Suppressor macrophage treated with lipopolysaccharide for 4 hours (primary cell): Measurements from ENCODE around the gene OR2G6.
A peak's percentile ranks its signal among the peaks of the same experiment; 100 is the strongest.
"Not testable (repeated sequence)": the region's sequence is repeated elsewhere in the genome, so short reads cannot be mapped to it uniquely, and the experiment has no call there.

Experiments used
- DNase-seq: peaks from one replicate; pipeline ENCODE4 v3.0.0-alpha.2; 2020

The OR2G6 gene

DNA sequence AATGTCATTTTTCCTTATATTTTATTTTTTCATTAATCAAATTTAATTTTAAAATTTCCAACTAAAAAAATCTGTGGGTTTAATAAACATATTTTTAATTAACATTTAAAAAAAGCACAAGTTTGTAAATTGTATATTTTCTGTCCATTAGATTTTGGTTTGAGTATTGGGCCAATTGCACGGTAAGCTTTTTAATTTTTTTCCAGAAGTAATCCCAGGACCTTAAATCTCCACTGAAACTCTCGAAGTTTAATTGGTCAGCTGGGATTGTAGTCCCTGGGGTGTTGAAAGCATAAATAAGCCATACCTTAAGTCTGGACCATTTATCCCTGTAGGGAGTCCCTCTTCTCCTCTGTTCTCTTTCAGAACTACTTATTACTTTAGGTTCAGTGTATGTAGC lies at the start of gene OR2G6:
OR2G6 (plus strand) TSS at position 301 of the 400 bp plus-strand sequence. CDS start 13,574 bp downstream, outside the sequence.
- DNase-seq, result not testable (repeated sequence)

DNA sequence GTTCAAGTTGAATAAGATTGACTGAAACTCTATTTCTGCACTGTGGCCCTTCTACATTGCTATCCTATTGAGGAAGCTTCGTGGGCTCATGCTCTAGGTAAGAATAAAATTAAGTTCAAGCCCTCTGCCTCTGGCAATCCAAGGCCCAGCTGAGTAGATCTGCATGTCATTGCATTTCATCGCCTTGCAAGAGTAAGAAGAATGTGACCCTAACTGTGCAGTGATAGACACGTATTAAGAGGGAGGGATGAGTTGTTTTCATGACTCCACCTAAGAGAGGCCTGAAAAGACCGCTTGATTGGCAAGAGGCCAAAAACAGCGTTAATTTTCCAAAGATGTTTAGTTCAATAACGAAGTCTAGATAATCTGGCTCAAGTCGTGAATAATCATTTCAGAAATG lies 48.8 kb upstream of the OR2G6 start:
- not testable (repeated sequence) for DNase-seq

DNA sequence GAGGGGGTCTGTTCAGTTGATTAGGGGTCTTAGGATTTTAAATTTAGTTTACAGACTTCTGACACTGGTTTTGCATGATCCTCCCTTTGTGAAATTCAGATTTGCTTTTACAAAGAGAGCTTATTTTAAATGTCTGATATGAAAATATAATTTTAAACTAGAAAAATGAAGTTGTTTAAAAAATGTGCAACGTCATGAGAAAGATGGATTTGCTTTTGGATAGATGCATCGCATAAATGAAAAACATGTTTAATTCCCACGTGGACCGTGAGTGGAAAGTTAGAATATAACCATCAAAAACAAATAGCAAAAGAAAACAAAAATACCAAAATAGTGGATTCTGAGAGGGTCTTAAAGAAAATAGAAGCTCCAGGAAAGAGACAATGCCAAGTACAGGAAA lies 36.7 kb upstream of the OR2G6 start:
- DNase-seq, result no peak

DNA sequence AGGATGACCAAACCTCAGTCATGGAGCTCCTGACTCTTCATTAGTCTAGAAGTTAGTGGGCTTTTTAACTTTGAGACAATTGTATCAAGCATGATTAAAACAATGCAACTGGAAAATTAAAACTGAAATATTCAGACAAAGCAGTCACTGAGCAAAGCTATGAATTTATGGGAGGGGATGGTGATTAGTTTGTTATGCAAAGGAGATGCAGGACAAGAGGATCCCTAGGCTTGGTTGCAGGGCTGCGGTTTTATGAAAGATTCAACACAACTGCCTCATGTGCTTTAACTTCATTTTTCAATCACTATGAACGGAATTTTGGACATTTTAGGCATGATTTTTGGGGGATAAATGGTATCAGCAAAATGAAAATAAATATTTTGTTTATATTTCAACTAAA lies 35.8 kb upstream of the OR2G6 start:
- not testable (repeated sequence) for DNase-seq

DNA sequence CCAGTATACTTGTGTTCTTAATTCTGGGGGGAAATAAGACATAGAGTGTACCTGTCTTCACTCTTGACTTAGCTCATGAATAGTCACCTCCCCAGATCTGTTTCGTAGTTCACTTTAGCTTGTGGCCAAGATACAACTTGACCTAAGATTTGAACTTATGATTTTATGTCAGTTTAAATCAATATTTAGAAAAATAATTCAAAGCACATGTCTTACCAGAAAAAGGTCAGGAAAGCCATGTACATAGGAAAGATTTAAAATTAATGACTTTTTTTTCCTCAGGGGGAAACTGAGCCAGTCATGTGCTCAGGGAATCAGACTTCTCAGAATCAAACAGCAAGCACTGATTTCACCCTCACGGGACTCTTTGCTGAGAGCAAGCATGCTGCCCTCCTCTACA lies 34.8 kb upstream of the OR2G6 start, which contains the start of gene OR2T3:
OR2T3 (plus strand) TSS at position 301 of the 400 bp plus-strand sequence; CDS start at position 301, 0 bp downstream.
- DNase-seq, result not testable (repeated sequence)

DNA sequence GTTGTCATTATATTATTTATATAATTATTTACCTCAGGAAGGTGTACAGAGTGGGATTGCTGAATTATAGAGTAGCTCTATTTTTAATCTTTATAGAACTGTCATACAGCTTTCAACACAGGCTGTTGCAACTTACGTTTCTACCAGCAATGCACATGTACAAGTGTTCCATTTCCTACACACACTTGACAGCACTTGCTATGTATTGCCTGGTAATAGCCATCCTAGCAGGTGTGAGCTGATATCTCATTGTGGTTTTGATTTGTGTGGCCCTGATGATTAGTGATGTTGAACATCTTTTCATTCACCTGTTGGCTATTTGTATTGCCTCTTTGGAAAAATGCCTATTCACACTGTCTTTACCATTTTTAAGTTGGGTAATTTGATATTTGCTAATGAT lies 32.2 kb upstream of the OR2G6 start:
- not testable (repeated sequence) for DNase-seq

DNA sequence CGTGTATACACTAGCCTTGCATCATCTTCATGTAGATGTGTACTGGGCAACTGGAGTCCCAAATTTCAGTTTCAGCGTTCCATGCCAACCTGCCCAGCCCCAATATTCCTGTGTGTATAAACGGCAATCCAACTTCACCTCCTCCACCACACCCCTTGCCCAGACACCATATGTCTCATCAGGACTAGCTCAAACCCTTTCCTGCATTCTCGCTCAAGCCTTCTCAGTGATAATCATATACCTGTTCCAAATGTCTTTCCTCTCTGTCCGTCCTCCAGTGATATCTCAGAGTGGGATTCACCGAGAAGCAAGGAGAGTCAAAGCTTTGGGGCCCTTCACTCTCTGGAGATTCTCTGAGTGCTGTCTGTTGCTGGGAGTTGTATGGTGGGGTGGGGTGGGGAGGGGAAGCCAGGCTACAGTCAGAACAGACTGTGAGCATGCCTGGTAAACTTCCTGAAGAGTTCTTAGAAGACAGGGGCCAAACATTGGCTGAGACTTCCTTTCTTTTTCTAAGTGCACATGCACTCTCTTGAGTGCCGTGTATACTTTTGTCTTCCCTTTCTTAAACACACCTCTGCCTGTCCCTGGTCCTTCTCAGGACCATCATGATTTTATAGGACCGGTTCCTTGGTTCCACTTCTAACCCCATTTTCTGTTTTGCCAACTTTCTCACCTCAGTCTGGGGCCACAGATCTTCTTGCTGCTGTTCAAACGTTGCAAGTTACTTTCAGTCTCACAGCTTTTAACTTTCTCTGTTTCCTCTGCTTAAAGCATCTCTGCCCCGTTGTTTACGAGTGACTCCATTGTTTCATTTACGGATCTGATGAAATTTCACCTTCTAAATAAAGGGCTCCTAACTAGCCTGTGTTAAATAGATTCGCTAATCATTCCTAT lies 25.9 kb upstream of the OR2G6 start:
- DNase-seq, result not testable (repeated sequence)

DNA sequence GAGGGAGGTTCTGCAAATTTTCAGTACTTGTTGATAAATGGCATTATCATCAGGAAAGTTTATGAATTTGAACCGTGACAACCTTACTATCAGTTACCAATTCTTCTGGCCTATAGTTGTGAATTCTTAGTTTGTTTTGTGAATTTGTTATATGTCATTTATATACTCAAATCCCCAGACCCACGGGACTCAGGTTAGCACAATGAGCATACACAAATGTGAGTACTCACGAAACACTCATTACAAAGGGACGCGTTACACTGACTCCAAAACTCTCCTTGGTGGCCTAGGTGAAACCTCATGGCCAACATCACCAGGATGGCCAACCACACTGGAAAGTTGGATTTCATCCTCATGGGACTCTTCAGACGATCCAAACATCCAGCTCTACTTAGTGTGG lies 19.6 kb upstream of the OR2G6 start, which contains the start of gene OR2T5:
OR2T5 (plus strand) TSS at position 301 of the 400 bp plus-strand sequence; CDS start at position 301, 0 bp downstream.
- DNase-seq, result not testable (repeated sequence)

DNA sequence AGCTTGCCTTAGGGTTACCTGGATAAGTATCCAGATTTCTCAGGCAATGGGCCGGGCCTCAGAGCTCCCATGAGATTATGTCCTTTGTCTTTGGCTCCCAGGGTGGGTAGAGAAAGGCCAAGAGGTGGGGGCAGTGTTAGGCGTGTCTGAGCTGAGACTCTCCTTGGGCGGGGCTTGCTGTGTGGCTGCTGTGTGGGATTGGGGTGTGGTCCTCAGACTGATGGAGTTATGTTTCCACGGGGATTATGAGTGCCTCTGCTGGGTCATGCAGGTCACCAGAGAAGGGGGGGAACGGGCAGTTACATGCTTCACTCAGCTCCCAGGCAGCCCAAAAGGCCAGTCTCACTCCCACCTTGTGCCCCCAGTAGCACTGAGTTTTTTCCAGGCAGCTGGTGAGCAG lies 11.2 kb upstream of the OR2G6 start:
- DNase-seq, result not testable (repeated sequence)

DNA sequence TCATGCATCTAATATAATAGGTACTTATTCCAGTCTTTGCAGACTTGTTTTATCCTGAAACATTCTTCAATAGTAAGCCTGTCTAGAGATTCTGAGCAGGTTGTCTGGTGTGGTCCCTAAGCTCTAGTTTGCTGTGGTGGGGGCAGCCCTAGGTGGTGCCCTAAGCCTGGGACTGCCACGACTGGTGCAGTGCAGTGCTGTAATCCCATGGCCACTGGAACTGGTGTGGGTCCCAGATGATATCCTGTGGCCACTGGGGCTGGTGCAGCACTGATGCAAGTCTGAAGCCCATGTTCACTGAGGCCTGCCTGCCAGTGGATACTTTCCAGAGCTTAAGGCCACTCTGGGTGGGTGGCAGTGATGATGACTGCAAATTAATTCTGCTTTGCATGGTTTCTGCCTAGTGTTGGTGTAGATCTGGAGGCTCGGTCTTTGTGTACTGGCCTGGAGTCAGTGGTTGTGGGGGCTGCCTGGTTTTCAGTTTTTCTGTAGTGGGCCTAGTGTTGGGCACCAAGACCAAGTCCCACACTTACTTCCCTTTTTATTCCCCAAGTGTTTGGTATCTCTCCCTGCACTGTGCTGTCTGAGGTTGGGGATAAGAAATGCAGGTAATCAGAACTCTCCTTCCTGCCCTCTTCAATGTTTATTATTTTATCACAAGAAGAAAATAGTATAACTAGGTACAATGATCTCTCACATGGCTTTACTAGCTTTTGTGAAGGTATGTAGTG lies 7.4 kb upstream of the OR2G6 start:
- DNase-seq, result not testable (repeated sequence)

DNA sequence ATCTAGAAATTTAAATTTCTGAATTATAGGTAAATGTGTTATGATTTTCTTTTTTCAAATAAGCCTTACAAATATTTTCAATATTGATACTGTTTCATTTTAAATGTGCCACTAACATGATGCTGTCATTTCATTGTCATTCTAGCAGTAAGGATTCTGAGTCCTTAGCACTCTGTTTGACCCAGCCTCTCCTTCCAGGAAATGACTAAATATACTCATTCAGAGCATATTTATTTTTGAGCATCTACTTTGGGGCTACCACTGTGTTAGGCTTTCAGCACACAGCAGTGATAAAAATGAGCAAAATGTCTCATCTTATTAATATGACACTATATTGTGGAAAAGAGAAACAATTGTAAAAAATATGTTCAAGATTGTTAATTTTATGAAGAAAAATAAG lies 2.3 kb downstream of the OR2G6 start:
- not testable (repeated sequence) for DNase-seq

DNA sequence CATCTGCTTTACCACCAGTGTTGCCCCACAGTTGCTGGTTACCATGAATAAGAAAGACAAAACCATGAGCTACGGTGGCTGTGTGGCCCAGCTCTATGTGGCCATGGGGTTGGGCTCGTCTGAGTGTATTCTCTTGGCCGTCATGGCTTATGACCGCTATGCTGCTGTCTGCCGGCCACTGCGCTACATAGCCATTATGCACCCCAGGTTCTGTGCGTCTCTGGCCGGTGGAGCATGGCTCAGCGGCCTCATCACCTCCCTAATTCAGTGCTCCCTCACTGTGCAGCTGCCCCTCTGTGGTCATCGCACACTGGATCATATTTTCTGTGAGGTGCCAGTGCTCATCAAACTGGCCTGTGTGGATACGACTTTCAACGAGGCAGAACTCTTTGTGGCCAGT lies 14.0 kb downstream of the OR2G6 start:
- no peak for DNase-seq

DNA sequence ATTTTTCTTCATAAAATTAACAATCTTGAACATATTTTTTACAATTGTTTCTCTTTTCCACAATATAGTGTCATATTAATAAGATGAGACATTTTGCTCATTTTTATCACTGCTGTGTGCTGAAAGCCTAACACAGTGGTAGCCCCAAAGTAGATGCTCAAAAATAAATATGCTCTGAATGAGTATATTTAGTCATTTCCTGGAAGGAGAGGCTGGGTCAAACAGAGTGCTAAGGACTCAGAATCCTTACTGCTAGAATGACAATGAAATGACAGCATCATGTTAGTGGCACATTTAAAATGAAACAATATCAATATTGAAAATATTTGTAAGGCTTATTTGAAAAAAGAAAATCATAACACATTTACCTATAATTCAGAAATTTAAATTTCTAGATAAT lies 29.6 kb downstream of the OR2G6 start:
- DNase-seq, result not testable (repeated sequence)

DNA sequence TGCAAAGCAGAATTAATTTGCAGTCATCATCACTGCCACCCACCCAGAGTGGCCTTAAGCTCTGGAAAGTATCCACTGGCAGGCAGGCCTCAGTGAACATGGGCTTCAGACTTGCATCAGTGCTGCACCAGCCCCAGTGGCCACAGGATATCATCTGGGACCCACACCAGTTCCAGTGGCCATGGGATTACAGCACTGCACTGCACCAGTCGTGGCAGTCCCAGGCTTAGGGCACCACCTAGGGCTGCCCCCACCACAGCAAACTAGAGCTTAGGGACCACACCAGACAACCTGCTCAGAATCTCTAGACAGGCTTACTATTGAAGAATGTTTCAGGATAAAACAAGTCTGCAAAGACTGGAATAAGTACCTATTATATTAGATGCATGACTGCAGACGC lies 39.5 kb downstream of the OR2G6 start:
- DNase-seq, result not testable (repeated sequence)

DNA sequence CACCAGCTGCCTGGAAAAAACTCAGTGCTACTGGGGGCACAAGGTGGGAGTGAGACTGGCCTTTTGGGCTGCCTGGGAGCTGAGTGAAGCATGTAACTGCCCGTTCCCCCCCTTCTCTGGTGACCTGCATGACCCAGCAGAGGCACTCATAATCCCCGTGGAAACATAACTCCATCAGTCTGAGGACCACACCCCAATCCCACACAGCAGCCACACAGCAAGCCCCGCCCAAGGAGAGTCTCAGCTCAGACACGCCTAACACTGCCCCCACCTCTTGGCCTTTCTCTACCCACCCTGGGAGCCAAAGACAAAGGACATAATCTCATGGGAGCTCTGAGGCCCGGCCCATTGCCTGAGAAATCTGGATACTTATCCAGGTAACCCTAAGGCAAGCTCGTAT lies 43.2 kb downstream of the OR2G6 start:
- DNase-seq, result not testable (repeated sequence)

DNA sequence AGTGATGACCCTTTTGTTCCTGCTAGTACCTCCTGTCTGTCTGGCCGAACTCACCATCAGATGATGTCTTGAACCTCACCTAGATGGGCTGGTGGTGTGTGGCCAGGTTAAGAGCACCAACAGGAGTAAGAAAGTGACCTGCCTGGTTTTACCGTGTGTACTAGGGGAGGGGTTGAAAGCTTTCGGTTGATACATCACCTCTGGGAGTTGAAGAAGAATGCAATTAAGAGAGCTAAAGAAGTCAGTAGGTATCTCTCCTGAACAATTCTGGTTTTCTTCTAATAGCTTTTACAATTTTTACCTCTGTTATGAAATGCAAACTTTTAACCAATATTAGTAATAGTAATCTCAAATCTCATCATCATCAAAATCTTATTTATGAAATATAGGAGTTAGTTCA lies 54.8 kb downstream of the OR2G6 start, which contains the start of gene OR2T29:
OR2T29 (minus strand) TSS at position 101 of the 400 bp plus-strand sequence. CDS start 3,281 bp downstream, outside the sequence.
- DNase-seq, result not testable (repeated sequence)

DNA sequence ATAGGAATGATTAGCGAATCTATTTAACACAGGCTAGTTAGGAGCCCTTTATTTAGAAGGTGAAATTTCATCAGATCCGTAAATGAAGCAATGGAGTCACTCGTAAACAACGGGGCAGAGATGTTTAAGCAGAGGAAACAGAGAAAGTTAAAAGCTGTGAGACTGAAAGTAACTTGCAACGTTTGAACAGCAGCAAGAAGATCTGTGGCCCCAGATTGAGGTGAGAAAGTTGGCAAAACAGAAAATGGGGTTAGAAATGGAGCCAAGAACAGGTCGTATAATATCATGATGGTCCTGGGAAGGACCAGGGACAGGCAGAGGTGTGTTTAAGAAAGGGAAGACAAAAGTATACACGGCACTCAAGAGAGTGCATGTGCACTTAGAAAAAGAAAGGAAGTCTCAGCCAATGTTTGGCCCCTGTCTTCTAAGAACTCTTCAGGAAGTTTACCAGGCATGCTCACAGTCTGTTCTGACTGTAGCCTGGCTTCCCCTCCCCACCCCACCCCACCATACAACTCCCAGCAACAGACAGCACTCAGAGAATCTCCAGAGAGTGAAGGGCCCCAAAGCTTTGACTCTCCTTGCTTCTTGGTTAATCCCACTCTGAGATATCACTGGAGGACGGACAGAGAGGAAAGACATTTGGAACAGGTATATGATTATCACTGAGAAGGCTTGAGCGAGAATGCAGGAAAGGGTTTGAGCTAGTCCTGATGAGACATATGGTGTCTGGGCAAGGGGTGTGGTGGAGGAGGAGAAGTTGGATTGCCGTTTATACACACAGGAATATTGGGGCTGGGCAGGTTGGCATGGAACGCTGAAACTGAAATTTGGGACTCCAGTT lies 57.9 kb downstream of the OR2G6 start:
- DNase-seq, result not testable (repeated sequence)

DNA sequence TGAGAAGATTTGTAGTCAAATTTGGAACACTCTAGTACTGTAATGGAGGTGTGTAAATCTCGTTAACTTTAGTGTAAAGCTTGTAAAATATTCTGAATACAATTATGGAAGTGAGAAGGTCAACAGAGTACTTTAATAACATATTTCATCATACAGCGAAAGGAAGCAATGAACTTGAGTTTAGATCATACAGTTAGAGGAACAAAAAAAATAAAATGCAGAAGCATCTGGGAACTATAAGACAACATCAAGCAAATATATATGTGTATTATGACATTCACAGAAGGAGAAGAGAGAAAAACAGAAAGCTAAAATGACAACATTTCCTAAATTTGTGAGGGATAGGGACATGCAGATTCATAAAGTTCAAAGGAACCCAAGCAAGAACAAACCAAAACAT lies 61.2 kb downstream of the OR2G6 start:
- DNase-seq, result peak; percentile 71

DNA sequence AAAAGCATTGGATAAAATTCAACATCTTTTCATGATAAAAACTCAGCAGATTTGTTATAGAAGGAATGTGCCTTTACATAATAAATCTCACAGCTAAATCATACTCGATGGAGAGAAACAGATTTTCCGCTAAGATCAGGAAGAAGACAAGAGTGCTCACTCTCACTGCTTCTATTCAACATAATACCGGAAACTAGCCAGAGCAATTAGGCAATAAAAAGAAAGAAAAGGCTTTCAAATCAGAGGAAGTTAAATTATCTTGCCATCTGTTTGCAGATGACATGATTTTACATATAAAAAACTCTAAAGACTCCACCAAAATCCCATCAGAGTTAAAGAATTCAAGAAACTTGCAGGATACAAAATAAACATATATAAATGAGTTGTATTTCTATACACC lies 62.9 kb downstream of the OR2G6 start:
- DNase-seq, result peak; percentile 21

DNA sequence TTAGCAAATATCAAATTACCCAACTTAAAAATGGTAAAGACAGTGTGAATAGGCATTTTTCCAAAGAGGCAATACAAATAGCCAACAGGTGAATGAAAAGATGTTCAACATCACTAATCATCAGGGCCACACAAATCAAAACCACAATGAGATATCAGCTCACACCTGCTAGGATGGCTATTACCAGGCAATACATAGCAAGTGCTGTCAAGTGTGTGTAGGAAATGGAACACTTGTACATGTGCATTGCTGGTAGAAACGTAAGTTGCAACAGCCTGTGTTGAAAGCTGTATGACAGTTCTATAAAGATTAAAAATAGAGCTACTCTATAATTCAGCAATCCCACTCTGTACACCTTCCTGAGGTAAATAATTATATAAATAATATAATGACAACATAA lies 64.2 kb downstream of the OR2G6 start:
- DNase-seq, result not testable (repeated sequence)

DNA sequence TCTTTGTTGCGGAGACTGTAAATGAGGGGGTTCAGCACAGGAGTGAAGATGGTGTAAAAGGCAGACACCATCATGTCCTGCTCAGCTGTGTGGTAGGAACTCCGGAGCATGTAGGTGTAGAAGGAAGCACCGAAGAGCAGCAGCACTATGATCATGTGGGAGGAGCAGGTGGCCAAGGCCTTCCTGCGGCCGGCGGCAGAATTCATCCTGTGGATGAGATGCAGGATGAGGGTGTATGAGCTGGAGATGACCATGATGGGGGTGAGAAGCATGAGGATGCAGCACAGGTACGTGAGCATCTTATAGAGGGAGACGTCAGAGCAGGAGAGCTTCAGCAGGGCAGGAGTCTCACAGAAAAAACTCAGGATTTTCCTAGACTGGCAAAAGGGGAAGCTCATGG lies 66.0 kb downstream of the OR2G6 start:
- DNase-seq, result not testable (repeated sequence)

DNA sequence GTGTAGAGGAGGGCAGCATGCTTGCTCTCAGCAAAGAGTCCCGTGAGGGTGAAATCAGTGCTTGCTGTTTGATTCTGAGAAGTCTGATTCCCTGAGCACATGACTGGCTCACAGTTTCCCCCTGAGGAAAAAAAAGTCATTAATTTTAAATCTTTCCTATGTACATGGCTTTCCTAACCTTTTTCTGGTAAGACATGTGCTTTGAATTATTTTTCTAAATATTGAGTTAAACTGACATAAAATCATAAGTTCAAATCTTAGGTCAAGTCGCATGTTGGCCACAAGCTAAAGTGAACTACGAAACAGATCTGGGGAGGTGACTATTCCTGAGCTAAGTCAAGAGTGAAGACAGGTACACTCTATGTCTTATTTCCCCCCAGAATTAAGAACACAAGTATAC lies 66.8 kb downstream of the OR2G6 start, which contains the start of gene OR2T34:
OR2T34 (minus strand) TSS at position 101 of the 400 bp plus-strand sequence; CDS start at position 101, 0 bp downstream.
- DNase-seq, result not testable (repeated sequence)
